DND-41 (cell line): Measurements from ENCODE around the gene HRH2.

Experiments
- ATAC-seq: fragments of 200-7000 bp; cut with Tn5 transposase; 3 replicates; pipeline ENCODE4 v1.9.1; 2021; ENCODE audit warnings: low read depth; ENCODE audit not compliant: insufficient read depth
- DNase-seq: peaks from one replicate; pipeline ENCODE4 v3.0.0-alpha.2; 2020
- H2AFZ ChIP-seq: 2 replicates; pipeline ENCODE4 v1.6.0; 2012; ENCODE audit warnings: low read depth, low read length
- H3K27ac ChIP-seq: 2 replicates; pipeline ENCODE4 v1.5.1; 2012; ENCODE audit warnings: low read length, inconsistent platforms
- H3K27me3 ChIP-seq: fragments of 200-600 bp; sonication (generic); 2 replicates; pipeline ENCODE4 v1.6.0; 2012; ENCODE audit warnings: low read length, mild to moderate bottlenecking, inconsistent platforms; ENCODE audit not compliant: insufficient read depth, poor library complexity
- H3K36me3 ChIP-seq: 2 replicates; pipeline ENCODE4 v1.5.1; 2012; ENCODE audit warnings: low read length, inconsistent platforms; ENCODE audit not compliant: insufficient read depth
- H3K4me1 ChIP-seq: 2 replicates; pipeline ENCODE4 v1.5.1; 2012; ENCODE audit warnings: mild to moderate bottlenecking, low read length; ENCODE audit not compliant: insufficient read depth
- H3K4me2 ChIP-seq: 2 replicates; pipeline ENCODE4 v1.6.0; 2012; ENCODE audit warnings: mild to moderate bottlenecking, moderate library complexity, low read length, inconsistent platforms; ENCODE audit not compliant: insufficient read depth
- H3K4me3 ChIP-seq, 2 experiments: fragments of 200-600 bp in 1 of 2; shearing (Covaris generic) in 1 of 2; 2 replicates each; pipeline ENCODE4 v1.5.1; 2012 to 2016; ENCODE audit warnings: inconsistent platforms in 2 of 2, low read length in 2 of 2, mild to moderate bottlenecking in 2 of 2, low read depth in 1 of 2, moderate library complexity in 1 of 2
- H3K79me2 ChIP-seq: 2 replicates; pipeline ENCODE4 v1.6.0; 2012; ENCODE audit warnings: low read length, inconsistent platforms; ENCODE audit not compliant: insufficient read depth
- H3K9ac ChIP-seq: 2 replicates; pipeline ENCODE4 v1.6.0; 2012; ENCODE audit warnings: low read depth, mild to moderate bottlenecking, inconsistent platforms, low read length, moderate library complexity
- H3K9me3 ChIP-seq: 2 replicates; pipeline ENCODE4 v1.5.1; 2012; ENCODE audit warnings: low read length, moderate library complexity, mild to moderate bottlenecking, inconsistent platforms; ENCODE audit not compliant: insufficient read depth, severe bottlenecking
- H4K20me1 ChIP-seq: 2 replicates; pipeline ENCODE4 v1.6.0; 2012; ENCODE audit warnings: low read length; ENCODE audit not compliant: insufficient read depth
- EZH2 ChIP-seq: IDR thresholded peaks from 3 replicates; pipeline ENCODE4 v1.6.1; 2012; ENCODE audit warnings: borderline replicate concordance, low read depth, mild to moderate bottlenecking, moderate library complexity, low read length, inconsistent platforms; ENCODE audit not compliant: severe bottlenecking
- TF ChIP-seq, protein P1 (sequence below): IDR thresholded peaks from 2 replicates; pipeline ENCODE4 v1.5.1; 2012; ENCODE audit warnings: borderline replicate concordance, low read length, moderate library complexity, mild to moderate bottlenecking; ENCODE audit not compliant: poor library complexity, severe bottlenecking; ENCODE audit errors: extremely low read depth

HRH2 gene

DNA sequence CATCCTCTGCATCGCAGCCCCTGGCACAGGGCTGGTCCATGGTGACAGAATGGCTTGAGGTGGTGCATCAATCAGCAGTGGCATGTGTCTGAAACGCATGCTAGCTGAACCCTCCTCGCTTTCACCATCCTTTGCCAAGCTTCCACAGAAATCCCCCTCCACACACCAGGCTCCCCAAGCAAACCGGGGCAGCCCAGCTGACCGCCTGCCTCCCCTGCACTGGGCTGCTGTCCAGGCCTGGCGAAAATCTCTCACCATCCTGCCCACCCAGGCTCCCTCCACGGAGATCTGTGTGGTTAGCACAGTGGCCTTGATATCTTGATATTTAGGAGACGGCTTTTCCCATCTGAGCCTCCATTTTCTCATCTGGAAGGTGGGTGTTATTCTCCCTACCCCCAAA lies 905 bp upstream of the HRH2 start:
- DNase-seq (no peak), ATAC-seq (no peak)
- H4K20me1 ChIP-seq, result peaks cover 25% of the 10 kb centered on the region
- no peak overlapping the region for H3K4me3 ChIP-seq
- peaks cover 35% of the 10 kb centered on the region for H3K27me3 ChIP-seq
- peaks cover 42% of the 10 kb centered on the region for H3K4me1 ChIP-seq
- H2AFZ ChIP-seq, result no peak overlapping the region
- no peak overlapping the region for H3K9ac ChIP-seq
- no peaks in the 10 kb centered on the region for H3K9me3 ChIP-seq
- no peak overlapping the region for H3K4me2 ChIP-seq
- TF ChIP-seq, protein P1, sequence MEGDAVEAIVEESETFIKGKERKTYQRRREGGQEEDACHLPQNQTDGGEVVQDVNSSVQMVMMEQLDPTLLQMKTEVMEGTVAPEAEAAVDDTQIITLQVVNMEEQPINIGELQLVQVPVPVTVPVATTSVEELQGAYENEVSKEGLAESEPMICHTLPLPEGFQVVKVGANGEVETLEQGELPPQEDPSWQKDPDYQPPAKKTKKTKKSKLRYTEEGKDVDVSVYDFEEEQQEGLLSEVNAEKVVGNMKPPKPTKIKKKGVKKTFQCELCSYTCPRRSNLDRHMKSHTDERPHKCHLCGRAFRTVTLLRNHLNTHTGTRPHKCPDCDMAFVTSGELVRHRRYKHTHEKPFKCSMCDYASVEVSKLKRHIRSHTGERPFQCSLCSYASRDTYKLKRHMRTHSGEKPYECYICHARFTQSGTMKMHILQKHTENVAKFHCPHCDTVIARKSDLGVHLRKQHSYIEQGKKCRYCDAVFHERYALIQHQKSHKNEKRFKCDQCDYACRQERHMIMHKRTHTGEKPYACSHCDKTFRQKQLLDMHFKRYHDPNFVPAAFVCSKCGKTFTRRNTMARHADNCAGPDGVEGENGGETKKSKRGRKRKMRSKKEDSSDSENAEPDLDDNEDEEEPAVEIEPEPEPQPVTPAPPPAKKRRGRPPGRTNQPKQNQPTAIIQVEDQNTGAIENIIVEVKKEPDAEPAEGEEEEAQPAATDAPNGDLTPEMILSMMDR, result no peak
- TF ChIP-seq EZH2, result no peak
- H3K79me2 ChIP-seq, result no peaks in the 10 kb centered on the region
- no peaks in the 10 kb centered on the region for H3K36me3 ChIP-seq
- no peak overlapping the region for H3K27ac ChIP-seq

DNA sequence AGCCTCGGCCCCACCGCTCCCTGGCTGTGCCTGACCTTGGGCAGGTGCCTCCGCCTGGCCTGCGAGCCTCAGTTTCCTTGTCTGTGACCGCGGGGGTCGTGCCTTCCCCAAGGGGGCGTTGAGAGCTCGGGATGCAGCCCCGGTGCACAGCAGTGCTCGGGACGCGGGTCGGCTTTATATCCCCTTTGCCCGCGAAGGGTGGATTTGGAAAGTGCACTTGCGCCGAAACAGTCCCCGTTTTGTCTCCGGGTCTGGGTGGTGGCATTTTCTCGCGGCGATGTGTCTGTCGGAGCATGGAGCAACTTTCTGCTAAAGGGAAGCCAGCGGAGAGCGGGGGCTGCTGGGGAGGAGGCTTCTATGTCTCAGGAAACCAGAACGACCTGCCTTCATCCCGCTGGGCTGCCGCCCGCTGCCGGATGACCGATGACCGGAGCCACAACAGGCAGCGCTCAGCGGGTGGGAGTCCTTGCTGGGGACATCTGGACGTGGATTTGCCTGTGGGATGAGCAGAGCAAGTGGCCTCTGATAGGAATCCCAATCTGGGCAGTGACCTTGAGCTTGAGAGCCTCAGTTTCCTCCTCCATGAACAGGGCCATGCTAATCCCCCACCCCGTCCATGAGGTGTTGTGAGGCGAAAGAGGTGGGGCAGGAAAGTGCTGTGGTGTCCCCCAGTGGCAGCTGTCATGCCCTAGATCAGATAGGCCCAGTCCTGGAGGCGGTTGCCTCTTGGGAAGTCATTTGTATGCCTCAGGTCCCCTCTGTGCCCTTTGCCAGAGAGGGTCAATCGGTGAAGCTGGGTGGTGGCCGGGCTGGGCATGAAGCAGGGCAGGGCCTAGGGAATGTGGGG lies 651 bp downstream of the HRH2 start:
- Histone ChIP-seq H3K27ac (no peak overlapping the region), H3K9me3 (no peaks in the 10 kb centered on the region), H4K20me1 (peaks cover 23% of the 10 kb centered on the region), H2AFZ (peak overlapping the region; percentile 66; the same call in 1 of the 2 replicates), H3K27me3 (peaks cover 35% of the 10 kb centered on the region), H3K9ac (peak overlapping the region; percentile 56), H3K4me3 (peak overlapping the region; percentile 18 to 62; a peak in 3 of 4 replicates), H3K36me3 (no peaks in the 10 kb centered on the region), H3K4me1 (peaks cover 27% of the 10 kb centered on the region), H3K4me2 (peak overlapping the region; percentile 76), H3K79me2 (no peaks in the 10 kb centered on the region)
- TF ChIP-seq EZH2, result peak; percentile 91
- TF ChIP-seq, protein P1, result no peak
- ATAC-seq (peak; percentile 49), DNase-seq (peak; percentile 39)

DNA sequence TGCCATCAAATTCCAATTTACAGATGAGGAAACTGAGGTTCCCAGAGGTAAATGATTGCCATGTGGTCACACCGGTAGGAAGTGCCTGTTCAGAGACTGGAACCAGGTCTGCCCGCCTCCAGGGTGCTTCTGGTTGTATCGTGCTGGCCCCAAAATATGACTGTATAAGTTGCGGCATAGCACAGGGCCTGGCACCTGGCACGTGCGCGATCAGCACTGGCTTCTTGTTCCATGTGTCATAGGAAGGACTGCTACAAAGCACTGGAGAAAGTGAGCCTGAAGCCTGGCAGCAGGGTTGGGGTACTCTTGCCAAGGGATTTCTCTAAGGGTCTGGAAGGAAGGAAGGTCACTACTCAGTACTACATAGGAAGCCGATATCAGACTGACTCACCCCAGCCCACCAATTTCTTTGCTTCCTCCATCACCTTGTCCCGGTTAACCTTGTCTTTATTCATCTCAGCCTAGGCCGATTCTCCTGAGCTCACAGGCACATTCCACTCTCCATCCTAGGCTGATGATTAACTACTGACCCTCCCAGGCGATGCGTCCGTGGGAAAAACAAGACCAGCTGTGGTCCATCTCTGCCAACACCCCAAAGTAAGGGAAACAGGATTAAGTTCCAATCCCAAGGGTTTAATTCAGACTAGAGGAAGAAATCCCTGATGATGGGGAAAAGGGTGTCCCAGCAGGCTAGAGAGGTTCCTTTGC lies 1.8 kb downstream of the HRH2 start:
- H3K4me2 ChIP-seq, result no peak overlapping the region
- H3K27me3 ChIP-seq, result peaks cover 35% of the 10 kb centered on the region
- TF ChIP-seq EZH2, result no peak
- TF ChIP-seq, protein P1, result no peak
- no peaks in the 10 kb centered on the region for H3K79me2 ChIP-seq
- ATAC-seq (no peak), DNase-seq (no peak)
- H4K20me1 ChIP-seq, result peaks cover 27% of the 10 kb centered on the region
- no peak overlapping the region for H2AFZ ChIP-seq
- peaks cover 15% of the 10 kb centered on the region for H3K4me1 ChIP-seq
- H3K9ac ChIP-seq, result no peak overlapping the region
- H3K4me3 ChIP-seq, result no peak overlapping the region
- H3K27ac ChIP-seq, result no peak overlapping the region
- no peaks in the 10 kb centered on the region for H3K36me3 ChIP-seq
- no peaks in the 10 kb centered on the region for H3K9me3 ChIP-seq
